COR-L47 (cell line): ENCODE results near the gene TEF.

Experiments
- DNase-seq: peaks from one replicate; lab custom pipeline; 2025; lab: John Stamatoyannopoulos, UW

Gene TEF

DNA sequence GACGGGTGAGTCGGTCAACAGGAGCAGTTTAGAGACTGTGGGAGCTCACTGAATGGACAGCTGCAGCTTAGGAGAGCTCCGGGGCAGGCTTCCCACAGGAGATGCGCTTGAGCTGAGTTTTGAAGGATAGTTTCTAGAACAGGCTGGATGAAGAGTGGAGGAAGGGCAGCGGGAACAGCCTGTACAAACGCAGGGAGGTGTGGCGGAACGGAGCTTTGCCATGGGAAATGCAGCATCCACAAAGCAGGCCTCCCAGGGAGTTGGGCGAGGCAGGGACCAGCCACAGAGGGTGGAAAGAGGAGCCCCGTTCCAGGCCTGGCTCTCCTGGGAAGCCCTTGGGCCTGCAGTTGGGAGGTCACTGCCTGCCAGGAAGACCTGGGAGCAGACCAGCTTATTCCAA is 26.8 kb upstream of the TEF start:
- DNase-seq = no peak

- no peak for DNase-seq
Measured at GRCh38 chr22:41355895-41356294, 25.8 kb upstream of the TEF start.

DNA sequence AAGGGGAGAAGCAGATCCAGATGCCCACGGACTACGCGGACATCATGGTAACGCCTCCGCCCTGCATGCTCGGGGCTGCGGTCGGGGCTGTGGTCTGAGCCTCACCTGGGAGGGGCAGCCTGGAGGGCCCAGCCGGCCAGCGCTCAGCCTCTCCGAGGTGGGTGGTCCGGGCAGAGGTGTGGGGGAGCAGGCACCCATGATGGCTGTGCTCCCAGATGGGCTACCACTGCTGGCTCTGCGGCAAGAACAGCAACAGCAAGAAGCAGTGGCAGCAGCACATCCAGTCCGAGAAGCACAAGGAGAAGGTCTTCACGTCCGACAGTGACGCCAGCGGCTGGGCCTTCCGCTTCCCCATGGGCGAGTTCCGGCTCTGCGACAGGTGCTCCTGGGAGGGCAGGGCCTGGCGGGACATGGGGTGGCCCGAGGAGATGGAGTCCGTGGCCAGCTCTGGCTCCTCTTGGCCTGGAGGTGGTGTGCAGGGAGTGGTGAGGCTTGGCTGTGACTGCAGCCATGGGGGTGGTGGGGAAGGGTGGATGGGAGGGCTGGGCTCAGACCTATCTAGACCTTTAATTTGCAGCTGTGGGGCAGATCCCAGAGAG is 25.2 kb upstream of the TEF start:
- no peak for DNase-seq

DNA sequence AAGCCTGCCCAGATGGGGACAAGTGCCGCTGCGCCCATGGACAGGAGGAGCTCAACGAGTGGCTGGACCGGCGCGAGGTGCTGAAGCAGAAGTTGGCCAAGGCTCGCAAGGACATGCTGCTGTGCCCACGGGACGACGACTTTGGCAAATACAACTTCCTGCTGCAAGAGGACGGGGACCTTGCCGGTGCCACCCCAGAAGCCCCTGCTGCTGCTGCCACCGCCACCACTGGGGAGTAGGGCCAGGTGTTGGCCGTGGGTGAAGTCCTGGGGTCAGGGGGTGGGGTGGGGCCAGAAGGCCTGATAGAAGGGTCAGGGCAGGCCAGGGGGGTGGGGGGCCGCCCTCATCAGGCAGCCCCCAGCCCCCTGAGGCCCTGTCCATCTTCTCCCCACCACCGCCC is 24.6 kb upstream of the TEF start:
- DNase-seq = no peak

GRCh38 chr22:41358927-41359326 is 22.8 kb upstream of the TEF start:
- DNase-seq = no peak

- no peak for DNase-seq
Measured at GRCh38 chr22:41359376-41359775, 22.4 kb upstream of the TEF start.

- no peak for DNase-seq
Measured at GRCh38 chr22:41360126-41360525, 21.6 kb upstream of the TEF start.

- no peak for DNase-seq
Measured at GRCh38 chr22:41361716-41362310, 19.9 kb upstream of the TEF start.

GRCh38 chr22:41362615-41363014 is 19.1 kb upstream of the TEF start:
- DNase-seq = no peak

DNA sequence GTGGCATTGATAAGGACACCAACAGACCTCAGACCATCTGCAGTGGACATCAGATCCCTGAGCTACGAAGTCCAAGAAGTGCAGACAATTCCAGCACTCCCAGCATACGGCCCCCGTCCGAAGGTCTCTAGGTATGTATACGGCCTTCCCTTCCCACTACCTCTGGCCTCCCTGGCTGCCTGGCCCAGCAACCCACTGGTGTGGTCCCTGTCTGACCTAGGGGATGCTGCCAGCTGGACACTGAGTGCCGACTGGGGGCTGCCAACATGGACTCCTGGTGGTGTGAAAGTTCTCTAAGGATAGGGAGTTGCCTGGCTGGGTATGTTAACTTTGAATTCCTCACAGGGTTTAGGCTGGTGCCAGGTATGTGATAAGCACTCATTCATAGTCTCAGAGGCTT is 17.5 kb upstream of the TEF start:
- DNase-seq = no peak

- no peak for DNase-seq
Measured at GRCh38 chr22:41364955-41365354, 16.8 kb upstream of the TEF start.

DNA sequence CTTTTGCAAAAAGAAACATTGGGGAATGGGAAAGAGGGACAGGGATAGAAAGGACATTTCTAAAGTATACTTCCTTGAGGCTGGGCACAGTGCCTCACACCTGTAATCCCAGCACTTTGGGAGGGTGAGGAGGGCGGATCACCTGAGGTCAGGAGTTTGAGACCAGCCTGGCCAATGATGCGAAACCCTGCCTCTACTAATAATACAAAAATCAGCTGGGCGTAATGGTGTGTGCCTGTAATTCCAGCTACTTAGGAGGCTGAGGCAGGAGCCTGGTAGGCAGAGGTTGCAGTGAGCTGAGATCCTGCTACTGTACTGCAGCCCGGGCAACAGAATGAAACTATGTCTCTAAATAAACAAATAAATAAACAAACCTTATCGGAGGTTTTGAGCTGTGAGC is 16.3 kb upstream of the TEF start:
- no peak for DNase-seq

GRCh38 chr22:41366323-41367029 is 15.3 kb upstream of the TEF start:
- no peak for DNase-seq

DNA sequence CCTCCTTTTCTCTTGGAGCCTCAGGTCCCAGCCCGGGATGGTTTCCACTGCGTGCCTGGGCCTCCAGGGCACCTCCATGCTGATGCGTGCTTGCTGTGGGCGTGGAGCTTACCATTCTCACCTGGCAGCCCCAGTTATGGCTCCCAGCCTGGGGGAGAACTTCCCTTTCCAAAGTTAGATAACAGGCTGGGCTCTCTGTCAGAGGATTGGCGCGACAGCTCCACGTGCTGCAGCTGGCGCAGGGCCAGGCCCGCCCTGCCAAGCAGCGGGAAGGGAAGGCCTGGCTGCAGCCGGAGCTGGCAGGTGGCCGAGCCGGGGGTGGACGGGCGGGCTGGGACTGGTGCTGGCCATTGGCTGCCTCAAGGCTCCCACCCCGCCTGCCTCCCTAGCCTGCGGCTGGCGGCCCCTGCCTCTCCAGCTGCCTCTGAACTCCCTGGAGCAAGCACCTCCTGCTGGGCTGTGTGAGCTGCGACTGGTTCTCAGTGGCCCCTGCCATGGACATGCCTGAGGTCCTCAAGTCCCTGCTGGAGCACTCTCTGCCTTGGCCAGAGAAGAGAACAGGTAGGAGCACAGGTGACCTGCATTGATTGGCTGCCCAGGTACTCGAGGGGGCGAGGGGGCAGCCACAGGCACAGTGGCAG is 14.6 kb upstream of the TEF start:
- peak; percentile 97 for DNase-seq

DNA sequence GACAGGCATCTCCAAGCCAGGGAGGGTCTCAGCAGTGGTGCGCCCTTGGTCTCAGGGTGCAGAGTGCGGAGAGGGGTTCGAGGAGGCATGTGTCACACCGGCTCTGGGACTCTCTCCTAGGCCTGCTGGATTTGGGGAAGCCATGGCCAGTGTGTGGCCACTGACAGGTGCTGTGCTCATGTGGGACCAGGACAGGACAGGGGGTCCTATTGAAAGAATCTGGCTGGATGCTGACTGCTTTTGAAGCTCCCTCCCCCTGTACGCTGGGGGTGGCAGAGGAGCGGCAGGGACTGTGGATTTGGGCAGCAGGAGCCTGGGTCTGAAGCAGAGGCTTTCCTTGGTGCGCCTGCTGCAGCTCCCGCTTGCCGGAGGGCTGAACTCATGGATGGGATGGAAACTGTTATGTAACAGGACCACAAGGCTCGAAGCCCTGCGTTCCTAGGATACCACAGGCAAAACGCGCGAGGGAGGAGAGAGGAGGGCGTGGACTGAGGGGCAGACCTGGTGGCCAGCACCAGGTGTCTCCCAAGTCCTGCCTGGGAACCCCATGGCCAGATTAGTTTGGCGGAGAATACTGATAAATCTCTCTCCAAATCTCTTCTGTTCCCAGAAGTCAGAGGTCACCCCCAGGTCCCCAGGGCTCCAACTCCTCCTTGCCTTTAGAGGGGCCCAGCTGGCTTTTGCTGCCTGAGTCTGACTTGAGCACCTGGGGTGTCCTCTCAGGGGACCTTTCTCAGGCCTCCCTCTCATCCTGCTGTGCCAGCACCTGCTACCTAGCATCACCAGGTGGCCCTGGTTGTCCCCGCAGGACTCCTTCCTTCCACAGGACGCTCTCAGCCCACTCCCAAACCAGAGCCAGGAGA is 13.8 kb upstream of the TEF start:
- DNase-seq = peak; percentile 37

- DNase-seq = no peak
Measured at GRCh38 chr22:41368543-41369423, 13.0 kb upstream of the TEF start.

DNA sequence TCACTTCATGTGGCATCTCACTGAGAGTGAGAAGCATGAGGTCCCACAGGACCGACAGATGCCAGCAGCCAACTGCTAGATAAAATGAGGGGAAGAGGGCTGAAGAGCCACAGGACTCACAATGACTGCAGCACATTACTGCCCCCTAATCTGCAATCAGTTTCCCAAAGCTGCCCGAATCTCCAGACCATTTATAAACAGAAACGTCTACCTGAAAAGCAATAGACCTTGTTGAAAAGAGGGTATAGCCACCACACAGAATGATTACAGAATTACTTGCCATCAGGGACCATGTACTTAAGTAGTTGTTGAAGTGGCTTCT is 12.4 kb upstream of the TEF start:
- DNase-seq = no peak

- no peak for DNase-seq
Measured at GRCh38 chr22:41369837-41370236, 11.9 kb upstream of the TEF start.

DNA sequence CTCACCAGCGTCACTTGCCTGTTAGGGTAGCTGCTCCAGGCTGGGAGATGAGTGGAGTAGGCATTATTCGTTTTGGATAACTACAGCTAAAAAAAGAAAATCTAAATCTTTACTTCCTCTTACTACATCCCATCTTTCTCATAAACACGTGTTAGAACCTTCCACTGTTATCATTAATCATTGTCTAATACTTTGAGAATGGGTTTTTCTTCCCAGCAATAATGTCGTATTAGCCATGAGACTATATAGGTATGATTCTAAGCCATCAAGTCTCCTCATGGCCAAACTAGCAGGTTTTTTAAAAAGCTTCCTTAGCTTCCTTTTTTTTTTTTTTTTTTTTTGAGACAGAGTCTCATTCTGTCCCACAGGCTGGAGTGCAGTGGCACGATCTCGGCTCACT is 3.9 kb upstream of the TEF start:
- DNase-seq = no peak

DNA sequence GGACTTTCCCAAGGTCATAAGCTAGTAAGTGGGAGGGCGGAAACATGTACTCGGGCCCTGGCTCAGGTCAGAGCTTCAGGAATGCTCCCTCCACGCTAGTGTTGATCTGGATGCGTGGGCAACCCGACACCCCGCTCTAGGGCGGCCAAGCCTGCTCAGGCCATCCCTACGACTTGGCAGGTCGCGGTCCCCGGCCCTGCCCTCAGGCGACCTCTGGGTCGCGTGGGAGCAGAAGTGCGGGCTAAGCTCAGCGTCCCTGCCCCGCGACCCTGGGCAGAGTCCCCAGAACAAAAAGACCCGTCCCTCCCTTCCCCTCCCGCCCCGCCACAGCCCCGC is 781 bp upstream of the TEF start:
- no peak for DNase-seq

DNA sequence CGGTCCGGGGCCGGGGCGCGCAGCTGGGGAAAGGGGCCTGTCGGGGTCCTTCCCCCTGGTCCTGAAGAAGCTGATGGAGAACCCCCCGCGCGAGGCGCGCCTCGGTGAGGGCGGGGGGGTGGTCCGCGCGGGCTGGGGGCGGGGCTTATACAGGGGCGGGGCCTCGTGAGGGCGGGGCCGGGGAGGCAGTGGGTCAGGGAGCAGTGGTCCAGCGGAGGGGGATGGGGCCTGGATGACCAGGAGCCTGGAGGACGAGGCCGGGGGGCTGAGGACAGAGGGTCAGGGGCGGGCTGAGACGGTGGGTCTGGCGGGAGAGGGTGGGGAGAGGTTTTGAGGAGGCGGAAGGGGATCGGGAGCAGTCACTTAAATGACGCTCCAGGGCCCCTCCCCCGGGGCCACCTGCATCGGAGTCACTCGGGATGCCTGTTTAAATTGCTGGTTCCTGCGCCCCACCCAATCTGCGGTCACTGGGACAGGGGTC is 396 bp downstream of the TEF start:
- peak; percentile 54 for DNase-seq
